K562 (cell line): Measurements from ENCODE around the gene AGPAT1. TPM values are rescaled to one million over a fixed set of nuclear protein-coding genes. Genes with fewer than 3 reads are reported as not detected.

Experiments used
- BRF1 ChIP-seq: IDR thresholded peaks from 3 replicates; pipeline ENCODE4 v1.6.1; 2011; ENCODE audit warnings: borderline replicate concordance, mild to moderate bottlenecking; ENCODE audit not compliant: insufficient read length; ENCODE audit errors: extremely low read depth
- CHCHD3 ChIP-seq: fragments of 250-450 bp; sonication (Bioruptor Pico); IDR thresholded peaks from 2 replicates; pipeline ENCODE4 v2.1.2; 2022; ENCODE audit warnings: mild to moderate bottlenecking
- KLF6 ChIP-seq: fragments of 250-450 bp; sonication (Bioruptor Pico); IDR thresholded peaks from 2 replicates; pipeline ENCODE4 v1.4.0; 2020; ENCODE audit warnings: mild to moderate bottlenecking, moderate library complexity, borderline replicate concordance
- NELFE ChIP-seq: IDR thresholded peaks from 2 replicates; pipeline ENCODE4 v1.6.1; 2011; ENCODE audit warnings: mild to moderate bottlenecking; ENCODE audit not compliant: insufficient read depth, insufficient read length
- SRF ChIP-seq, 2 experiments: fragments of 250-450, 450-650 bp in 1 of 2; sonication (Bioruptor Pico) in 1 of 2; sonication (generic) in 1 of 2; formaldehyde crosslinking; IDR thresholded peaks; 2 replicates each; pipeline versions ENCODE4 v1.5.0 to v1.5.1; 2020 to 2022; ENCODE audit warnings: mild to moderate bottlenecking in 1 of 2, missing genetic modification reagents in 1 of 2
- STAT5B ChIP-seq: fragments of 250-450 bp; sonication (Bioruptor Pico); IDR thresholded peaks from 2 replicates; pipeline ENCODE4 v1.8.0; 2021; ENCODE audit warnings: mild to moderate bottlenecking, inconsistent platforms
- TAF7 ChIP-seq: fragments of 450-650 bp; IDR thresholded peaks from 2 replicates; pipeline ENCODE4 v1.6.1; 2016; ENCODE audit warnings: missing genetic modification characterization, missing compliant biosample characterization
- ZC3H4 ChIP-seq: sonication (generic); formaldehyde crosslinking; IDR thresholded peaks from 2 replicates; pipeline ENCODE4 v1.9.0; 2021; ENCODE audit warnings: missing genetic modification reagents, borderline replicate concordance
- polyA plus RNA-seq, 8 experiments: library from polyadenylated mRNA; depleted of rRNA in 4 of 8; stranded (reverse) in 5 of 8; unstranded in 3 of 8; fragments of >200 nt; fragmentation: Nextera tagmentation in 2 of 8; fragmentation: Illumina TruSeq in 1 of 8; extraction: Ambion mirVana in 2 of 8; extraction: Trizol in 1 of 8; gene quantifications; 2 replicates each; pipeline versions ENCODE4 v1.2.1 to v1.2.3, GENCODE V29; 2011 to 2014; ENCODE audit warnings: inconsistent platforms in 1 of 8, missing spikeins in 1 of 8
- total RNA-seq, 7 experiments: library from RNA; depleted of rRNA in 6 of 7; stranded (reverse); fragments of >200 nt in 6 of 7; fragmentation: Illumina TruSeq in 2 of 7; extraction: Trizol in 2 of 7; gene quantifications; 2 replicates each; pipeline versions ENCODE4 v1.2.1 to v1.2.3, GENCODE V29; 2011 to 2021; ENCODE audit warnings: low replicate concordance in 1 of 7
- TF ChIP-seq, protein P1 (sequence below): fragments of 450-650 bp; IDR thresholded peaks from one replicate; pipeline ENCODE4 v1.6.1; 2018; ENCODE audit warnings: mild to moderate bottlenecking, moderate library complexity; ENCODE audit not compliant: partially characterized antibody
- TF ChIP-seq, protein P2 (sequence below): fragments of 250-450 bp; sonication (Bioruptor Pico); IDR thresholded peaks from 2 replicates; pipeline ENCODE4 v1.8.0; 2022; ENCODE audit warnings: inconsistent platforms
- TF ChIP-seq, protein P3 (sequence below): sonication (generic); formaldehyde crosslinking; IDR thresholded peaks from 2 replicates; pipeline ENCODE4 v1.8.0; 2022; ENCODE audit warnings: mild to moderate bottlenecking, missing genetic modification reagents

Gene AGPAT1
- total and polyA plus RNA-seq, 9 of the 15 experiments (the other 6 are each of a cell fraction or from before 2014, with no cell fraction given), result 37.9 to 176 (median 69.4) TPM

DNA sequence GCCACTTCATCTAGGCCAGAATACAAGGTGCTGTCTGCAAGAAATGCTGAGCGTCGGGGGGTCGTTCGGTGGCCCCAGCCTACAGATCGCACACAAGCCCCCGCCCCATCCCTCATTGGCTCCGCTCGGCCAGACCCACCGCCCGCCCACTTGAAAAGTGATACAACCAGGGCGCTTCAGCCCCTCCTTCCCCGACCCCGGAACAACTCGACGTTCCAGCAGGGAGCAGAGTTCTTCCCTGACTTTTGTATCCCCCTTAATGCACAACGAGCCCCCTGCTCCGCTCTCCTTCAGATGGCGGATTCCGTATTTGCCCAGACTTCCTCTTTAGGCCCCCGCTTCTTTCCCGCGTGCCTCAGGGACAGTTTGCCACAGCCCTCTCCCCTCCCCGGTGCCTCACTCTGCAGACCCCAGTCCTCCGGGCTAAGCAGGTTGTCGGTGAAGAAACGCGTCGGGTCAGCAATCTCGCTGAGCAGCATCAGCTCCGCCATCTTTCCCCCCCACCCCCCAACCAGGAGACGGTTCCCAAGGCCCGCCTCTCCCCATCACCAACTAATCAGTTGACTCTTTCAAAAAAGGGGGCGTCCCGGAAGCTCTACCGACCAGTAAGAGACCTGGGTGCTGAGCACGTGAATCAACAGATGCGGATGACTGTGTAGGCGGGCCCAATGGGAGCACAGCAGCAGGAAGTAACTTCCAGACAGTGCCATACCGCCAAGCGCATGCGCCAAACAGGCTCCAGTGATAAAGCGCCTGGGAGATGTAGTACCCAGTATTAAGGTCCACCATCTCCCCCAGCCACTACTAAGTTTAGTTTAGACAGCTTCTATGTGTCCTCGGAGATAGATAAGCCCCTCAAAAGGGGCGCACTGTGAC, 47.9 kb downstream of the AGPAT1 start, which contains the start of gene ATF6B (continued):
- TF ChIP-seq, protein P1, sequence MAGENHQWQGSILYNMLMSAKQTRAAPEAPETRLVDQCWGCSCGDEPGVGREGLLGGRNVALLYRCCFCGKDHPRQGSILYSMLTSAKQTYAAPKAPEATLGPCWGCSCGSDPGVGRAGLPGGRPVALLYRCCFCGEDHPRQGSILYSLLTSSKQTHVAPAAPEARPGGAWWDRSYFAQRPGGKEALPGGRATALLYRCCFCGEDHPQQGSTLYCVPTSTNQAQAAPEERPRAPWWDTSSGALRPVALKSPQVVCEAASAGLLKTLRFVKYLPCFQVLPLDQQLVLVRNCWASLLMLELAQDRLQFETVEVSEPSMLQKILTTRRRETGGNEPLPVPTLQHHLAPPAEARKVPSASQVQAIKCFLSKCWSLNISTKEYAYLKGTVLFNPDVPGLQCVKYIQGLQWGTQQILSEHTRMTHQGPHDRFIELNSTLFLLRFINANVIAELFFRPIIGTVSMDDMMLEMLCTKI, result no peak
- no peak for TF ChIP-seq STAT5B (CRISPR knock-in tag)
- TF ChIP-seq, protein P2, sequence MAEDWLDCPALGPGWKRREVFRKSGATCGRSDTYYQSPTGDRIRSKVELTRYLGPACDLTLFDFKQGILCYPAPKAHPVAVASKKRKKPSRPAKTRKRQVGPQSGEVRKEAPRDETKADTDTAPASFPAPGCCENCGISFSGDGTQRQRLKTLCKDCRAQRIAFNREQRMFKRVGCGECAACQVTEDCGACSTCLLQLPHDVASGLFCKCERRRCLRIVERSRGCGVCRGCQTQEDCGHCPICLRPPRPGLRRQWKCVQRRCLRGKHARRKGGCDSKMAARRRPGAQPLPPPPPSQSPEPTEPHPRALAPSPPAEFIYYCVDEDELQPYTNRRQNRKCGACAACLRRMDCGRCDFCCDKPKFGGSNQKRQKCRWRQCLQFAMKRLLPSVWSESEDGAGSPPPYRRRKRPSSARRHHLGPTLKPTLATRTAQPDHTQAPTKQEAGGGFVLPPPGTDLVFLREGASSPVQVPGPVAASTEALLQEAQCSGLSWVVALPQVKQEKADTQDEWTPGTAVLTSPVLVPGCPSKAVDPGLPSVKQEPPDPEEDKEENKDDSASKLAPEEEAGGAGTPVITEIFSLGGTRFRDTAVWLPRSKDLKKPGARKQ (CRISPR knock-in tag), result no peak
- peak; percentile 89 for TF ChIP-seq TAF7
- TF ChIP-seq BRF1, result no peak
- TF ChIP-seq KLF6, result no peak
- TF ChIP-seq ZC3H4 (CRISPR knock-in tag), result no peak
- TF ChIP-seq, protein P3, sequence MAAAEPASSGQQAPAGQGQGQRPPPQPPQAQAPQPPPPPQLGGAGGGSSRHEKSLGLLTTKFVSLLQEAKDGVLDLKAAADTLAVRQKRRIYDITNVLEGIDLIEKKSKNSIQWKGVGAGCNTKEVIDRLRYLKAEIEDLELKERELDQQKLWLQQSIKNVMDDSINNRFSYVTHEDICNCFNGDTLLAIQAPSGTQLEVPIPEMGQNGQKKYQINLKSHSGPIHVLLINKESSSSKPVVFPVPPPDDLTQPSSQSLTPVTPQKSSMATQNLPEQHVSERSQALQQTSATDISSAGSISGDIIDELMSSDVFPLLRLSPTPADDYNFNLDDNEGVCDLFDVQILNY (CRISPR knock-in tag), result no peak
- no peak for TF ChIP-seq CHCHD3 (CRISPR knock-in tag)
- TF ChIP-seq NELFE, result no peak
- peak in 1 of 2 experiments; percentile 78; a peak in 1 of 4 replicates for TF ChIP-seq SRF (CRISPR knock-in tag; IDR thresholded peaks at IDR 0.05)
